ENCODE measurements around the gene APC2.
"Not testable (repeated sequence)": the region's sequence is repeated elsewhere in the genome, so short reads cannot be mapped to it uniquely, and the experiment has no call there.

The APC2 gene

DNA sequence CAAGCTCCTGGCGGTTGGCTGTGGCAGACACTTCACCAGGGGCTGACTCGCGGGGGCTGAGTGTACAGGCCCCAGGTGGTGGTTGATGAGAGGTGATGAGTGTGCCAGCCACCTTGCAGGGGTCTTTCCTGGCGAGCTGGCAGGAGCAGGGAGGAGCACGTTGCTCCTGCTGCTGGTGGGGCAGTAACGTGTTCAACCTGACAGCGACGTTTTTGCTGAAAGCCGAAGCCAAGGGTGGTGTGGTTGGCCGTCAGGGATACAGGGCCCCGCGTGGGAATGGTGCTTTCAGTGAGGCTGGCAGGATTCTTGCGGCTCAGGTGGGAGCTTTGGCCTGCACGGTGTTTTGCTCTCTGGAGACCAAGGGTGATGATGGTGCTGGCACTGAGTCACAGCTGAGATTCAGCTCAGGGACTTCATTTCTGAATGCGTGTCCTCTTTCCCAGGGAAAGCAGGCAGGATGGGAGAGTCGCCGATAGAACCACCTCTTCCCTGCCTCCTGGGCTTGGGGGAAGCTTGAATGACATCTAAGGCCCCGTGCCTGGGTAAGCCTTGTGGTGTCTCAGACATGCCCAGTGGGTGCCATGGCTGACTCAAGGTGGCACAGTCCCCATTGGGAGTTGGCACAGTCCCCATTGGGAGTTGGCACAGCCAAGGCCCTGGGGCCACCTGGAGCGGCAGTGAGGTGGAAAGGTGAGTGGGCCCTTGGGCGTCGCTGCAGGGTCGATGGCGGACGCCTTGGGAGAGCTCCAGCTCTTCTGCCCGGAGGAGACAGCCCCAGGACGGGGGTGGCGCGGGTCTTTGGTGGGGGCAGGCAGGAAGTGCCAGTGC, 33.7 kb upstream of the APC2 start:
- no peak for DNase-seq (ENCODE audit: low spot score)

DNA sequence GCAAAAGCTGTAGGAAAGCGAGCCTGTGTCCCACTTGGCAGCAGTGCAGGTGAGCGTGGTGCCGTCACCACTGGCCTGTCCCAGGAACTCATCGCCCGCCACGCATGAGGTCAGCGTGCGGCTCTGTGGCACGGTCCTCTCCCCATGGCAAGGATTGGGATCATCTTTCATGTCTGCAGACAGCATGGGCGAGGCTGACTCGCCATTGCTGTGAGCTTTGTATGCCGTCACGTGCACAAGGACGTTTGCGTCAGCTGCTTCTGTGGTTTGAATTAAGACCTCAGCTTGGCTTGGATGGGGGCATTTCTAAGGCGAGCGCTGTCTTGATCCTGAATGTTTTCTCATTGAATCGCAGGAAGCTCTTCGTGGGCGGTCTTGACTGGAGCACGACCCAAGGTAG, 32.8 kb upstream of the APC2 start:
- no peak for DNase-seq (ENCODE audit: low spot score)

GRCh38 chr19:1417681-1418495, 32.0 kb upstream of the APC2 start:
- DNase-seq (ENCODE audit: low spot score) = peak; percentile 47

DNA sequence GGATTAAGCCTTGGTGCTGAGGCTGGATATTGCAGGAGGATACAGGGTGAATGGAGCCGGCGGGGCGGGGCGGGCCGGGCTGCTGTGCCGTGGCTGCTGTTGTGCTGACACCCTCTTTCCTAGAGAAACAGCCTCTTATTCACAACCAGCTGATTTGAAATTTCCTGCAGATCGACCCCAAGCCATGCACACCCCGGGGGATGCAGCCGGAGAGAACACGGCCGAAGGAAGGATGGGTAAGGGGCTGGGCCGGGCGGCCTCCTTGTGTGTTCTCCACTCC, 31.5 kb upstream of the APC2 start:
- no peak for DNase-seq (ENCODE audit: low spot score)

DNA sequence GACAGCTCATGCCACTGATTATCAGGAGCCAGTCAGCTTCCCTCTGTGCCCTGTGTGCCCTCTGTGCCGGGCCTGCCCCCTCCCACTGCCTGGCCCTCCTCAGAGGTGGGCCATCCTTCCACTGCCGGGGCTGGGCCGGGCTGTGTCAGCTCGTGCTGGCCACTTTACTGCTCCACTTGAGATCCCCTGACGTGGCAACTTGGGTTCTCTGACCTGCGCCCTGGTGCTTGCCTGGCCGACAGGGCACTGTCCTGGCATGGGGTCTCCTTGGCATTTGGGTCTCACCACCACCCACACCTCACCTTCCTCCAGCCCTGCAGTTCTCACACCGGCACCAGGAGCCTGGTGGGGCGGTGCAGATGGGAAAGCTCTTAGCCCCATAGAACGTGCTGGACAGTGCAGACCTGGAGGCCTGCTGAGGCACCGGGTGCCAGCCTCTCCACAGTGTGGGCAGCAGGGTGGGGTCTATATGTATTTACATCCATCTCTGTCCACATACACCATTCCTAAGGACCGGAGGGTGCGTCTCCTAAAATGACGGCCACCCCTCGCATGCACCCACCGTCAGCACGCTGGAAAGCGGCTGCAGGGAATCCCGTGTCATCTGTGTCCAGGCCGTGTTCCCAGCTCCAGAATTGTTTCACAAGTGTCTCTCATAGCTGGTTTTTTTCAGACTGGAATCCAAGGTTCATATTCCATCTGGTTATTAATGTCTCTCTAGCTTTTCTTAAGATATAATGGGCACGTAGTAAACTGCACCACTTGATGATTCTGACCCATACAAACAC, 30.8 kb upstream of the APC2 start:
- DNase-seq (ENCODE audit: low spot score) = no peak

GRCh38 chr19:1420085-1420484, 29.8 kb upstream of the APC2 start:
- not testable (repeated sequence) for DNase-seq (ENCODE audit: low spot score)

- no peak for DNase-seq (ENCODE audit: low spot score)
Measured at GRCh38 chr19:1420590-1420989, 29.3 kb upstream of the APC2 start.

DNA sequence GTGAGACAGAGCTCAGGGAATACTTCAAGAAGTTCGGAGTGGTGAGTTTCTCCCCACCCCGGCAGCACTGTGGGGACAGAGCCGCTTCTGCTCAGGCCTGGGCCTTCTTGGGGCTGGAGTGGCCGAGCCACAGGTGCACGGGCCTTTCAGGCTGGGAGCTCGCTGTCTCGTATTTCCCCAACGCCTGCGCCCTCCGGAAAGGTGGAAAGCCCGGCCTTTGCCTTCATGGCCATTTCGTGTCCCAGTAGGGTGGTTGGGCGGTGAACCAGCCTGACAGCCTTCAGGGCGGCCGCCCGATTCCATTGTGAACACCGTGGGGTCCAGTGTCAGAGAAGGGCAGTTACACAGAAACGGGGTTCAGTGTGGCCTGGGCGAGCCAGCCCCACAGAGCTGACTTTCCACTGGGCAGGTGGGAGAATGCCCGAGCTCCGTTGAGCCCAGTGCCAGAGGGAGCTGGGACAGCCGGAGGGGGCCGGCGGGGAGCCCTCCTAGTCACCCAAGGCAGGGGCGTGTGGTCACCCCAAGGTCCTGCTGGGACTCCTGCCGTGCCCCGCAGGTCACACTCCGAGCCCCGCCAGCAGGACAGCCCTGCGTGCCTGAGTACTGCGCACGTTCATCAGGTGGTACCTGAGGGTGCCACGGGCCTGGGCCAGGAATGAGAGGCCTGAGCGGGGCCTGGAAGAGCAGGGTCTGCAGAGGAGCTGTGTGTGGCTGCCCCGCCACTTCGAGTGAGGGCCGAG, 28.5 kb upstream of the APC2 start:
- DNase-seq (ENCODE audit: low spot score) = no peak

DNA sequence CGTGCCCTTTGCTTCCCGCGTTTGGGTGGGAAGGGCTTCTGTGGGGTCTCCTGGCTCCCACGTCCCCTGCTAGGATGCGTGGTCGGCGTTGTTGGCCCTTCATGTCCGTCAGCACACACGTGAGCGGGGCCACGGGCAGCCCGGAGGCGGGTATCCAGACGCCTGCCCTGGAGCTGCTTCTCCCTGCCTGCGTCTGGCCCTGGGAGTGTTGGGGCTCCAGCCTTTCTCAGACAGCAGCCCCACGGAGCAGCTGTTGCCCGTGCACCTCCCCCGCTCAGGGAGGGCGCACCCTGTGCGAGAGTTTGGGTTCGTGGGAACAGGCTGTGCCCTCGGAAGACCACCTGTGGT, 28.0 kb upstream of the APC2 start:
- no peak for DNase-seq (ENCODE audit: low spot score)

DNA sequence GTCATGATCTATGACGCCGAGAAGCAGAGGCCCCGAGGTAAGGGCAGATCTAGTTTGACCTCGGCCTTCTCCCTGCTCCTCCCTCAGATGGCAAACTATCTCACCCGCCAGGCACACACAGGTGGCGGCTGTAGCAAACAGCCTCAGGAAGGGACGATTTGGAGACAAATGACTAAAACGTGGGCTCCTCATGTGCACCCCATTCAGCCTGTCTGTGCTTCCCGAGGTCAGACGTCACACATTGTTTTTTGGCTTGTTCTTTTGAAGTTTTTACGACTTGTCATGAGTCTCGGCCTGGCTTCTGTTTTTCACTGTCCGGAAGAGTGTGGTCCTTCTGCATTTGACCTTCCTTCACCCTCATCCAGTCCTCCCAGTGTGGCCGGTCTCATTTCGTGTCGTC, 27.6 kb upstream of the APC2 start:
- DNase-seq (ENCODE audit: low spot score) = no peak

DNA sequence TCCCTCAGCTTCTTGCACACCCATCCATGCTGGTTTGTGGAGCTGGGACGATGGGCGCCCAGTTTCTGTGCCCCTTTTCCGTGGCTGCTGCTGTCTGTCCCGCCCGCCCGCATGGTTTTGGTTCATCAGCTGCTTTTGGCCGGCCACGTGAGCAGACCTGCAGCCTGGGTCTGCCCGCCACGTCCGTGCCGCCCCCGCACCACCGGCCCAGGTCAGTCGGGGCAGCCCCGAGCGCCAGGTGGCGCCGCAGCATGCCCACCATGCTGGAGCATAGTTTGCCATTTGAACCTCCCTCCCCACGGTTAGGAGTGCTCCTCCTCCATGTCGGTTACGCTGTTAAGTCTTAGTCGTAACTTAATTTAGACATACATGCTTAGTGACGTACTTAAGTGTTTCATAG, 27.0 kb upstream of the APC2 start:
- DNase-seq (ENCODE audit: low spot score) = no peak

- no peak for DNase-seq (ENCODE audit: low spot score)
Measured at GRCh38 chr19:1423436-1424191, 26.3 kb upstream of the APC2 start.

GRCh38 chr19:1424192-1424955, 25.5 kb upstream of the APC2 start:
- peak; percentile 74 for DNase-seq (ENCODE audit: low spot score)

GRCh38 chr19:1425102-1425837, 24.7 kb upstream of the APC2 start:
- DNase-seq (ENCODE audit: low spot score) = no peak

DNA sequence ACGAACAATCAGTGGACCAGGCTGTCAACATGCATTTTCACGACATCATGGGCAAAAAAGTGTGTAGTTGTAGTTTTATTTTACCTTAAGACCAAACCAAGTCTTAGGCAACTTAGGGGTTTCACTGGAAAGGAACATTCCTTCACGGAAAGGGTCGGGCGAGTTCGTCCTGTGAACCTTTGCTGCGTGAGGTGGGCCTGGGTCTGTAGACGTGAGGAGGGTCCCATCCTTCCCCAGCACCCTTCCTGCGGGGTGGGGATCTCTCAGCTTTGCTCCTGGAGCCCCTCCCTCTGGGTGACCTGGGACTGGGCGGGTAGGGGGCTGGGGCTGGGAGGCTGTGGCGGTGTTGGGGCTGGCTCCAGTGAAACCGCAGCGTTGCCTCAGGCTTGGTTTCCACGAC, 24.0 kb upstream of the APC2 start:
- no peak for DNase-seq (ENCODE audit: low spot score)

DNA sequence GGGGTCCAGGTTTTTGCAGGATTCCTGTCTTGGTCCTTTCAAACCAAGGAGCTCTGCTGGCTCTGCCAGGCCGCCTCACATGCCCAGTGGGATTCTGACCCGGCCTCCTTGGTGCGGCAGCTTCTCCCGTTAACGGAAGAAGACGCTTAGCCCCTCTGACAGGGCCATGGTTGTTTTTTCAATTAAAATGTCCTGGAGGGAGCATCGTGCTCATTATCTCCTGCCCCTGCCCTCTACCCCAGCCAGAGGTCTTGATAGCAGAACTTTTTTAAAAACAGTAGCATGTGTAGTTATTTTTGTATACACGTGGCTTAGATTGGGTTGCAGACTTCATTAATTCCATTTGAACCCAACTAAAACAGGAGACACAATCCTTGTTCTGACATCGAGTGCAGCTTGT, 23.2 kb upstream of the APC2 start:
- DNase-seq (ENCODE audit: low spot score) = no peak

GRCh38 chr19:1427221-1427920, 22.6 kb upstream of the APC2 start:
- DNase-seq (ENCODE audit: low spot score) = no peak

- no peak for DNase-seq (ENCODE audit: low spot score)
Measured at GRCh38 chr19:1428738-1429391, 21.1 kb upstream of the APC2 start.

DNA sequence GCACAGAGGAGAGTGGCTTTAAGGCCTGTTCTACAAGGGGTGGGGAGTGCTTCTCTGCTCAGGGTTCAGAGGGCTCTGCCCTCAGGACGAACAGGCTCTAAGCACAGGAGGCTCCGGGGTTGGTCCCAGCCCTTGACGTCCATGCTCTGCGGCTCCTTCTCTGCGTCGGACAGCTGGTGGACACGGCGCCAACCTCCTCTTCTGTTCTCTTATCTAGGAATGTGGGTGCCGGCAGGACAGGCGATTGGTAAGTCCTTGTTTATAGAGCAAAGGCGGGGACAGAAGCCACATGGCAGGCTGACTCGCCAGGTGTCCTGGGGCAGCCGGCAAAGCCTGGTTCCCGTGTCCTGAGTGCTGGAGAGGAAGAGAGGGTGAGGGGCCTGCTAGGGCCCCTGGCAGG, 20.2 kb upstream of the APC2 start:
- no peak for DNase-seq (ENCODE audit: low spot score)

All from HuH-7 (cell line).